ENCODE results near the gene GAB1.

GAB1 gene

GRCh38 chr4:143512978-143513313 lies 176.3 kb downstream of the GAB1 start:
- DNase-seq: no peak

GRCh38 chr4:143513314-143514168 lies 176.9 kb downstream of the GAB1 start, which contains the start of gene SMARCA5:
Gene SMARCA5 (plus strand): TSS chr4:143513702. CDS start chr4:143513925, 223 bp downstream.
- DNase-seq: peak; percentile 98

GRCh38 chr4:143514169-143514495 lies 177.5 kb downstream of the GAB1 start:
- no peak for DNase-seq

- peak; percentile 78 for DNase-seq
Observed at GRCh38 chr4:143514497-143514896, 177.8 kb downstream of the GAB1 start.

- no peak for DNase-seq
Observed at GRCh38 chr4:143514901-143515300, 178.2 kb downstream of the GAB1 start.

GRCh38 chr4:143515905-143516304 lies 179.2 kb downstream of the GAB1 start:
- no peak for DNase-seq

- no peak for DNase-seq
Observed at GRCh38 chr4:143517764-143518163, 181.1 kb downstream of the GAB1 start.

All from NCI-H82 (cell line).